Keratinocyte (primary cell): ENCODE results near the gene NGEF. TPM values are rescaled to one million over a fixed set of nuclear protein-coding genes. Genes with fewer than 3 reads are reported as not detected.

Experiments
- DNase-seq: peaks from one replicate; pipeline ENCODE4 v3.0.0-alpha.2; 2011; ENCODE audit warnings: low read depth, missing footprints, low spot score
- FAIRE-seq: peaks from 2 replicates; lab custom pipeline; 2011; peaks lifted over from hg19 to GRCh38; lab: Jason Lieb, UNC
- H2AFZ ChIP-seq: 2 replicates; pipeline ENCODE4 v1.6.0; 2012; ENCODE audit warnings: low read length, control low read depth, inconsistent platforms; ENCODE audit not compliant: control insufficient read depth
- H3K27ac ChIP-seq: 2 replicates; pipeline ENCODE4 v1.5.1; 2011; ENCODE audit warnings: low read length; ENCODE audit not compliant: control insufficient read depth, insufficient read depth
- H3K27me3 ChIP-seq: 3 replicates; pipeline ENCODE4 v1.6.0; 2011; ENCODE audit warnings: low read length; ENCODE audit not compliant: control insufficient read depth, insufficient read depth; ENCODE audit errors: extremely low read depth
- H3K36me3 ChIP-seq, 2 experiments: 2 replicates in 1 of 2; 3 replicates in 1 of 2; pipeline ENCODE4 v1.5.1; 2011; ENCODE audit warnings: low read length in 2 of 2, mild to moderate bottlenecking in 1 of 2; ENCODE audit not compliant: control insufficient read depth in 2 of 2, insufficient read depth in 2 of 2; ENCODE audit errors: extremely low read depth in 1 of 2
- H3K4me1 ChIP-seq: 3 replicates; pipeline ENCODE4 v1.5.1; 2011; ENCODE audit warnings: low read length; ENCODE audit not compliant: control insufficient read depth, insufficient read depth; ENCODE audit errors: extremely low read depth
- H3K4me2 ChIP-seq: 3 replicates; pipeline ENCODE4 v1.6.0; 2011; ENCODE audit warnings: low read depth, low read length; ENCODE audit not compliant: control insufficient read depth, insufficient read depth; ENCODE audit errors: extremely low read depth
- H3K4me3 ChIP-seq, 3 experiments: fragments of 200-600 bp in 1 of 3; sonication (generic) in 1 of 3; 2 replicates in 2 of 3; 3 replicates in 1 of 3; pipeline ENCODE4 v1.5.1; 2011 to 2016; ENCODE audit warnings: low read length in 3 of 3, mild to moderate bottlenecking in 3 of 3, control low read depth in 2 of 3, inconsistent platforms in 1 of 3, low read depth in 1 of 3, mixed read lengths in 1 of 3, mixed run types in 1 of 3, moderate library complexity in 1 of 3; ENCODE audit not compliant: control insufficient read depth in 2 of 3, insufficient read depth in 2 of 3; ENCODE audit errors: extremely low read depth in 1 of 3
- H3K79me2 ChIP-seq: 2 replicates; pipeline ENCODE4 v1.6.0; 2012; ENCODE audit warnings: low read length; ENCODE audit not compliant: control insufficient read depth, insufficient read depth
- H3K9ac ChIP-seq: 3 replicates; pipeline ENCODE4 v1.6.0; 2011; ENCODE audit warnings: low read length; ENCODE audit not compliant: control insufficient read depth, insufficient read depth; ENCODE audit errors: extremely low read depth
- H3K9me1 ChIP-seq: 3 replicates; pipeline ENCODE4 v1.6.0; 2011; ENCODE audit warnings: low read length; ENCODE audit not compliant: control insufficient read depth, insufficient read depth; ENCODE audit errors: extremely low read depth
- H3K9me3 ChIP-seq: 2 replicates; pipeline ENCODE4 v1.5.1; 2012; ENCODE audit warnings: low read depth, low read length; ENCODE audit not compliant: control insufficient read depth
- H4K20me1 ChIP-seq: 3 replicates; pipeline ENCODE4 v1.6.0; 2011; ENCODE audit warnings: low read length; ENCODE audit not compliant: control insufficient read depth, insufficient read depth; ENCODE audit errors: extremely low read depth
- EZH2 ChIP-seq: IDR thresholded peaks from one replicate; pipeline ENCODE4 v1.6.1; 2012; ENCODE audit warnings: inconsistent platforms, mild to moderate bottlenecking, low read length, moderate library complexity
- dilution Hi-C: fragments of 300-500 bp; cut with MboI; formaldehyde crosslinking; loops from one replicate; pipeline ENCODE4 v1.7.0; 2020; ENCODE audit warnings: low sequenced_read_pairs; ENCODE audit not compliant: extremely low pct_ligation_motif_present
- polyA plus RNA-seq, 5 experiments: library from polyadenylated mRNA; depleted of rRNA in 3 of 5; stranded (reverse) in 3 of 5; stranded (forward) in 1 of 5; unstranded in 1 of 5; fragments of >200 nt; gene quantifications; 1 replicate in 1 of 5; 2 replicates in 3 of 5; 3 replicates in 1 of 5; pipeline versions ENCODE4 v1.2.1 to v1.2.3, GENCODE V29; 2011 to 2012; ENCODE audit warnings: missing spikeins in 2 of 5, low read depth in 1 of 5, low replicate concordance in 1 of 5
- TF ChIP-seq, protein P1 (sequence below), 3 experiments: IDR thresholded peaks in 1 of 3; conservative IDR thresholded peaks in 1 of 3; optimal IDR thresholded peaks in 1 of 3; 2 replicates in 2 of 3; 3 replicates in 1 of 3; pipeline versions ENCODE3 to v1.5.1; 2011; ENCODE audit warnings: low read length in 3 of 3, mild to moderate bottlenecking in 3 of 3, moderate library complexity in 2 of 3, control low read depth in 1 of 3, inconsistent platforms in 1 of 3; ENCODE audit not compliant: insufficient read depth in 2 of 3; ENCODE audit errors: extremely low read depth in 1 of 3

The NGEF gene
- polyA plus RNA-seq, 1 donor (not counting 4 experiments of a cell fraction or from before 2014, with no cell fraction given) = 0.17 TPM

DNA sequence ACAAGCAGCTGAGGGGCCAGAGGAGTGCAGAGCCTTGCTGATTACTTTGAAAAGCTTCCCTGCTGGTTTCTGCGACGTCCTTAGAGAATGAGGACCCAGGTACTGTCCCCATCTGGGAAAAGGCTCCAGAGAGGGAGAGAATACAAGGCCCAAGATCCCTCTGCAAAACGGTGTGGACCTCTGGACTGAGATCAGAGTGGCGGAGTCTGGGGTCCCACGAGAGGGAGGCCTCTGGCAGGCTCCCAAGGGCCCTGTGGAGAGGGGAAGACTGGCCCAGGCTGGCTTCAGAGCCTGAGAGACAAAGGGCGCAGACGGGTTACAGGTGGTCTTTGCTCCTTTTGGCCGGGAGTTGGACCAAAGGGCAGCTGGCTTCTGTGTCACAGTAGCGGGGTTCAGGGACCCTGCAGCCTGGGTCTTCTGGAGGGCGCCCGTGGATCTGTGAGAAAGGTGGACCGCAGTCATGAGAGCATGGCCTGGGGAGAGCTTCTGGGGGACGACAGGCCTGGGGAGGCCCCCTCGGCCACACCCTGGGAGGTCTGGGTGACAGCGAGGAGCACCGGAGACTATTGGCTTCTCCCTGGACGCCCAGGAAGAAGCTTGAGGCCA, 142.2 kb downstream of the NGEF start:
- Histone ChIP-seq H3K27ac (no peak overlapping the region), H3K4me3 (no peak overlapping the region), H3K79me2 (no peaks in the 10 kb centered on the region), H3K9me1 (no peaks in the 10 kb centered on the region), H3K27me3 (no peaks in the 10 kb centered on the region), H2AFZ (no peak overlapping the region), H3K4me1 (no peaks in the 10 kb centered on the region), H3K9me3 (no peaks in the 10 kb centered on the region), H3K9ac (no peak overlapping the region), H3K4me2 (no peak overlapping the region), H4K20me1 (no peaks in the 10 kb centered on the region), H3K36me3 (peaks cover 0 to 1% of the 10 kb centered on the region in 2 experiments)
- dilution Hi-C loops = loop anchor here (25.0 kb wide), 1 partner anchor 366 kb away; no protein-coding TSS in a partner anchor
- TF ChIP-seq, protein P1, sequence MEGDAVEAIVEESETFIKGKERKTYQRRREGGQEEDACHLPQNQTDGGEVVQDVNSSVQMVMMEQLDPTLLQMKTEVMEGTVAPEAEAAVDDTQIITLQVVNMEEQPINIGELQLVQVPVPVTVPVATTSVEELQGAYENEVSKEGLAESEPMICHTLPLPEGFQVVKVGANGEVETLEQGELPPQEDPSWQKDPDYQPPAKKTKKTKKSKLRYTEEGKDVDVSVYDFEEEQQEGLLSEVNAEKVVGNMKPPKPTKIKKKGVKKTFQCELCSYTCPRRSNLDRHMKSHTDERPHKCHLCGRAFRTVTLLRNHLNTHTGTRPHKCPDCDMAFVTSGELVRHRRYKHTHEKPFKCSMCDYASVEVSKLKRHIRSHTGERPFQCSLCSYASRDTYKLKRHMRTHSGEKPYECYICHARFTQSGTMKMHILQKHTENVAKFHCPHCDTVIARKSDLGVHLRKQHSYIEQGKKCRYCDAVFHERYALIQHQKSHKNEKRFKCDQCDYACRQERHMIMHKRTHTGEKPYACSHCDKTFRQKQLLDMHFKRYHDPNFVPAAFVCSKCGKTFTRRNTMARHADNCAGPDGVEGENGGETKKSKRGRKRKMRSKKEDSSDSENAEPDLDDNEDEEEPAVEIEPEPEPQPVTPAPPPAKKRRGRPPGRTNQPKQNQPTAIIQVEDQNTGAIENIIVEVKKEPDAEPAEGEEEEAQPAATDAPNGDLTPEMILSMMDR (optimal IDR thresholded peaks at IDR 0.05 in 1 of 3, IDR thresholded peaks at IDR 0.05 in 1 of 3, conservative IDR thresholded peaks at IDR 0.05 in 1 of 3; ENCODE audit: extremely low read depth in 1 of 3, insufficient read depth in 2 of 3, low read length in 3 of 3) = no peak
- no peak for TF ChIP-seq EZH2
- DNase-seq = no peak
- no peak for FAIRE-seq

DNA sequence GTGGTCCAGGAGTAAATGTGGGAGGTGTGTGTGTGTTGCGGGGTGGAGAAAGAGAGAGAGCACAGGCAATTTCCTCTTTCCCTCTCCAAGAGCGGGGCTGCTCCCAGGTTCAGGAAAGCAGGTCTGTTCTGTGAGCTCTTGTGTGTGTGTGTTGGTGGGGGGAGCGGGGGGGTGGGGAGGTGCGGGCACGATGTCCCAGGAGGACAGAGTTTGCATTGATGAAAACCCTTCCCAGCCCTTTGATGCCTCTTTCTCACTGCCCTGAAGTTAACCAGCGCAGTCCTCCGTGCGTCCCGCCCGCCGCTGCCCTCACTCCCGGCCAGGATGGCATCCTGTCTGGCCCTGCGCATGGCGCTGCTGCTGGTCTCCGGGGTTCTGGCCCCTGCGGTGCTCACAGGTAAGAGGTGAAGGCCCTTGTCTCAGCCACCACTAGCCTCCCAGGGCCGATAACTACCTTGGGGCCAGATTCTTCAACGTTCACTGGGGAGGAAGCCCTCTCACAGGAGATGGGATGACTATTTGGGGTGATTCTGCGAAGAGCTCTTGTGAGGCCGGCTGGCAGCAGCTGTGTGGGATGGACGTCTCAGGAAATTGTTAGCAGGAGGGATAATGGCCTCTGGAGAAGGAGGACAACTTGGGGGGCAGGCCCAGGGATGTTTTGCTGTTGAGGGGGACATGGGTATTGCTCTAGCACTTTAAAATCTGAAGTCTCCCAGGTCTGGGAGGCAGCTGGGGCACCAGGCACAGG, 142.9 kb downstream of the NGEF start, which contains the start of gene SNORC:
TSS of gene SNORC (plus strand) at position 247 of the 748 bp plus-strand sequence. CDS start at position 325, 78 bp downstream.
- DNase-seq = no peak
- Histone ChIP-seq H3K4me3 (no peak within 1 kb of the TSS), H3K36me3 (peaks cover 0 to 1% of the 10 kb centered on the region in 2 experiments), H4K20me1 (no peaks in the 10 kb centered on the region), H3K27me3 (no peaks in the 10 kb centered on the region), H3K4me1 (no peaks in the 10 kb centered on the region), H2AFZ (no peak within 1 kb of the TSS), H3K4me2 (no peak within 1 kb of the TSS), H3K9me1 (no peaks in the 10 kb centered on the region), H3K9me3 (no peaks in the 10 kb centered on the region), H3K79me2 (no peaks in the 10 kb centered on the region), H3K27ac (no peak within 1 kb of the TSS), H3K9ac (no peak within 1 kb of the TSS)
- no peak for FAIRE-seq
- dilution Hi-C loops = loop anchor here (25.0 kb wide), 1 partner anchor 367 kb away; no protein-coding TSS in a partner anchor
- TF ChIP-seq EZH2 = no peak
- TF ChIP-seq, protein P1 (optimal IDR thresholded peaks at IDR 0.05 in 1 of 3, IDR thresholded peaks at IDR 0.05 in 1 of 3, conservative IDR thresholded peaks at IDR 0.05 in 1 of 3; ENCODE audit: extremely low read depth in 1 of 3, insufficient read depth in 2 of 3, low read length in 3 of 3) = no peak
